HG02623 (cell line): Measurements from ENCODE around the gene INVS.
"Not testable (repeated sequence)": the region's sequence is repeated elsewhere in the genome, so short reads cannot be mapped to it uniquely, and the experiment has no call there.

Experiments used
- ATAC-seq: cut with Tn5 transposase; IDR thresholded peaks from one replicate; pipeline ENCODE4 v1.9.1; 2021; ENCODE audit warnings: moderate library complexity; ENCODE audit not compliant: unreplicated experiment

INVS gene

GRCh38 chr9:100191264-100191663 lies 92.2 kb downstream of the INVS start:
- ATAC-seq: no peak

- ATAC-seq: no peak
Measured at GRCh38 chr9:100193078-100193477, 94.0 kb downstream of the INVS start.

DNA sequence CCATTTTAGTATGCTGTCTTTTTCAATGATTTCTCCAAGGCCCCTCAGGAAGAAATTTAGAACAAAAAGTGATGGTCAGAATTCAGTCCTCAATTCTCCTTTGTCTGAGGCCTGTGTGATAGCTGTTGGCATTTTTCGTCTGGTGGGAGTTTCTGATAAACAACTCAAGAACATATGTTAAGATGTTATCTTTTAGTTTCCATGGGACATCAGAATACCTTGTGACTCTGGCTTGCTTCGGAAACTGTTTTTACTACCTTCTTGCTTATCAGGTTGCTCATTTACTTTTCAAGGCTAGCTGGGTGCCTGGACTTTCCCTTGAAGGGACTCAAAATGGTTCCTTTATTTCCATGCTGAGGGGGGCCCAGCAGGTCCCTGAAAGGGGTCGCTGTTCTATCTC lies 97.2 kb downstream of the INVS start:
- ATAC-seq: no peak

DNA sequence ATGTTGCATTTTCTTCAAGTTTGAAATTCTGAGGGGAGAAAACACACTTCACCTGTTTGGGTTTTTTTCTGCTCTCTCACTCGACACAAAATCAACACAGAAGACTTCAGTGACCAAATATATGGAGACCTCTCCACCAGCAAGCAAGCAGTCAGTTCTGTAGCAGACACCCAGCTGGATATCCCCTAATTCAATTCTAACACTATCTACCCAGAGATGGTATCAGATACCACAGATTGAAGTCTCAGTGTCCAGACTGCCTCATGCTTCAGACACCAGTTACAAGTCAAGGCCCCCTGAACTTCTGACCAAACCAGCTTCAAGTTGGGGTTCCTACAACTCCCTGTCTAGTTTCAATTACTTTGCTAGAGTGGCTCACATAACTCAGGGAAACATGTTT lies 97.8 kb downstream of the INVS start:
- ATAC-seq: no peak

DNA sequence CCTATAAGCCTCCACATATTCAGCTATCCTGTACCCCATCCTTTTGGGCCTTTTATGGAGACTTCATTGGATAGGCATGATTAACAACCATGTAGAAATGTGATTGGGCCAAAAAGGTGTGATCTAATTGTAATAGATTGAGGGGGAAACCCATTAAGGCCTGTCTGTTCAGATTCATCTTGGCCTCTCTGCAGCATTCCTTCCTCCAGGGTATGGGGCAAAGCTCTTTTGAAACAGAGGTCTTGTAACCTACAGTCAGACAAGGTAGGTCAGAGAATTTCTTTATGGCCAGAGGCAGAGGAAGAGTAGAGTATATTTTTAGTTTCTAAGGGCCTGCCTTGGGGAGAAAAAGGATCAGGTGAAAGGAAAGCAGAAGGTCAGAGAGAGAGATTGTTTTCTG lies 98.5 kb downstream of the INVS start:
- no peak for ATAC-seq

DNA sequence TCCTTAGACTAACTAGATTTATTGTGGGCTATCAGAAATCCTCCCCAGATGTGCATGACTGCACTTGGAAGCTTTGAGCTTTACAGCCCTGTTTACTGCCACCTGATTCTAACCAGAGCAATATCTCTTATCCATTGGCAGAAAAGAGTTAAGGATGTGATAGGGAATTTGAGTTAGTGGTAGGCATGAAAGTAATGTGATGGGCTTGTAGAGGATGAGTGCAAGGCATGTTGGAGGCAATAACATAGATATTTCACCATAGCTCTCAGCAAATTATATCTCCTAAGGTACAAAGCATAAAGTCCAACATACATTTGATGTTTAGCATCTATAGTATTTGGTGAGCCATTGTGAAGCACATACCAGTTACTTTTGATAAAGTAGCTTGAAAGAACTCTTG lies 103.8 kb downstream of the INVS start:
- ATAC-seq: no peak

- no peak for ATAC-seq
Measured at GRCh38 chr9:100204796-100205195, 105.8 kb downstream of the INVS start.

GRCh38 chr9:100206899-100207298 lies 107.9 kb downstream of the INVS start:
- ATAC-seq: no peak

GRCh38 chr9:100208673-100209072 lies 109.6 kb downstream of the INVS start:
- no peak for ATAC-seq

GRCh38 chr9:100211476-100211875 lies 112.4 kb downstream of the INVS start:
- no peak for ATAC-seq

DNA sequence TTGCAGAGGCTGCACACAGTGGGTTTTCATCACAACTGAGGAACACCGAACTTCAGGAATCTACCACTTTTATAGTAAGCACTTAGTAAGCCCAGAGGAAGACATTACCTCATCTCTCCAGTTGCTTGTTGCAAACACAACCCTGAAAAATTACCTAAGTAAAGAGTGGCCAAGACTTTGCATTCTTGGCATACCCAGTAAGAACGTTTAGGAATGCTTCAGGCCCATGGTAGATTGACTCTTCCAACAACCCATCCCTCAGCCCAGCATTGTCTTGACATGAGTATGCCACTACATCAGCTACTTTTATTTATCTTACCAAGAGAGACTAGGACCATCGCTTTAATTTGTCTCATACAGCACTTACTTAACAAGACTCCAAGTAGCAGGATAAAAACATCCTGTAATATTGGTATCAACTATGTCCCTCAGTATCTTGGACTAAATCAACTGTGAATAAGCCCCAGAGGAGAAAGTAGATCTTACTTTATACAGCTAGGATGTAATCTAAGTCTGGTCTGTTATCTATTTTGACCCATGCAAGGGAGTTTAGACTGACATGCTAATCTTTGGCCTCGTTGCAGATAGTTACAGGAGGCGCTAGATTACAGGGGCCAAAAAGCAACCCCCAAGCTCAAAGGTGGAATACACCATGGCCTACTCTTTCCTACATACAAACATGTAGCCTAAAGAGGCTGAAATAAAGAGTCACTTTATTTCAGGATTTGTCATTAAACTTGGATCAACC lies 114.9 kb downstream of the INVS start:
- ATAC-seq: no peak

DNA sequence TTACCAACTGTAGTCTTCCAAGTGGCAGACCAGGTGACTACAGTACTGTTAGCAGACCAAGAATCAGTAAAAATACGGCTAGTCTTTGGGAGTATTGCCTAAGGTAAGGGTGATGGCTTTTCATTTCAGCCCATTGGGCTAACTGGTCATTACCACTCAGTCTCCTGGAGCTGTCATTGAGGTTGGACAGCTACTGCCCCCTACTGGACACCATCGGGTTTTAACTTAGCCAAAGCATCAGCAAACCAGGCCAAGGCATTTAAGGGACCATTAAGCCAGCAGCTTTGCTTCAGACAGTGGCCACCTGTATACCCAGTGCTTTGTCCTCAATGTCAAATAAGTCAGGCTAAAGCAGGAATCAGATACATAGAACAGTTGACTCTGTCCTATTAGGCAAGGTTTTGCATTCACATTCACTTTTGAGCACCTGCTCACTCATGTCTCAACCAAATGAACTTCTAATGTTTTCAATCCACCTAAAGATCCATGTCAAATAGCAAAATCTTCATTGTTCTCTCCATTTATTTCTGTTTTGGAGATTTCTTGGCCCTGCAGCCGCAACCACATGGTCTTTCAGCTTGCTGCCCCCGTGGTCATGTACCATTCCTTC lies 117.2 kb downstream of the INVS start:
- no peak for ATAC-seq

DNA sequence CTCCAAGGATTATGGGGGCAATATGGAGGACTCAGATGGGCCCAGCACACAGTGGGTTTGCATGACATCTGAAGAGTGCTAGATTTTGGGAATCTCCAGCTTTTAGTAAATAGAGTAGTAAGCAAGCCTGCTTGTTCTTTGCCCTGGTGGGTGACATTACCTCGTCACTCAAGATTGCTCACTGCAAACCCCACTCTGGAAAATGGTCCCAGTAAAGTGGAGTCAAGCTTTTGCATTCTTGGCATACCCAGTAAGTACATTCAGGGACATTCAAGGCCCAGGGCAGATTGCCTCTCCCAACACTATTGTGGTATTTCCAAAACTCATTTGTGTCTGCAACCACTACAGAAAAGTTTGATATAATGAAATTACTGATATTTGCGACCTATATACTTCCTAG lies 118.5 kb downstream of the INVS start:
- no peak for ATAC-seq

GRCh38 chr9:100219347-100219746 lies 120.3 kb downstream of the INVS start:
- ATAC-seq: peak; percentile 62

- no peak for ATAC-seq
Measured at GRCh38 chr9:100220936-100221335, 121.9 kb downstream of the INVS start.

GRCh38 chr9:100221538-100221937 lies 122.5 kb downstream of the INVS start:
- ATAC-seq: no peak

DNA sequence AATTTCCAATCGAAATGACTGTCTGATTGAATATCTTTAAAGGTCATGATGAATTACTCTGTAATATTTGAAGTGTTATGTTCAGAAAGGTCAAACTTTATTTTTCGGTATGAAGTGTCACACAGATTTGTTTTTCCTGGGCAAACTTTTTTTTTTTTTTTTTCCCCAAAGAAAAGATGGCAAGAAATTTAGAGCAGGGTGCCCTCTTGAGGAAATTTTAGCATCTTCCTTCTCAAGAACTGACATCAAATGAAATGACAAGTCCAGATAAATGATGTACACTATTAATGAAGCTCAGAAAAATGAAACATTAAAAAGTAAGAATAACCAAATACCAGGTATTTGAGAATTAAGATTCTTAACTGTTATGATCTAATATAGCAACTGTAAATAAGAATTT lies 123.6 kb downstream of the INVS start:
- ATAC-seq: no peak

DNA sequence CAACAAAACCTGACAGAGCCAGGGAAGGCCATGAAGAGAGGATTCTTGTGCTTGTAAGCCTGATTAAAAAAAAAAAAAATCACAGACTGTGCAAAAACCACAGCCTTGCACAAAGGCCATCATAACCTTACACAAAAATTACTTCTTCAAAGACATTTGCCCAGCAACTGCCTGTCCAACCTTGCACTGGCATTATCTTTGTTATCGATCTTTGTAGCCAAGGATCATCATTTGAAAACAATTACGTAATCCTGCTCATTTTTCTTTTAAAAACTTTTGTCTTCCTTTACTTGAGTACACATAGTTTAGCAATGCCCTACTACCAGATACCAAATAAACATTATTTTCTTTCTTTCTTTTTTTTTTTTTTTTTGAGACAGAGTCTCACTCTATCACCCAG lies 128.6 kb downstream of the INVS start:
- no peak for ATAC-seq

GRCh38 chr9:100228352-100228869 lies 129.4 kb downstream of the INVS start:
- ATAC-seq: no peak

DNA sequence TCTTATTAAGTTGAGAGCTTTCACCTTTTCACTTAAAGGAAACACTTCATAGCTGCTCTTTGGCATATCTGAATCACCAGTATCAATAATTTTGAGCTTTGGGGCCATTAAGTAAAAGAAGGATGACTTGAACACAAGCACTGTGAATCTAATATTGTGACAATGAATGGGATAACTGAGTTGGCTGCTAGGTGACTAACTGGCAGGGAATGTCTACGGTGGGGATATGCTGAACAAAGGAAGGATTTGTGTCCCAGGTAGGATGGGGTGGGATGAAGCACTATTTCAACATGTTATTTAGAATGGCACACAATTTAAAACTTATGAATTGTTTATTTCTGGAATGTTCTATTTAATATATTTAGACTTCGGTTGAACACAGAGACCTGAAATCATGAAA lies 130.1 kb downstream of the INVS start:
- no peak for ATAC-seq

GRCh38 chr9:100229561-100229960 lies 130.5 kb downstream of the INVS start:
- ATAC-seq: no peak

GRCh38 chr9:100236986-100237385 lies 137.9 kb downstream of the INVS start:
- ATAC-seq: not testable (repeated sequence)

DNA sequence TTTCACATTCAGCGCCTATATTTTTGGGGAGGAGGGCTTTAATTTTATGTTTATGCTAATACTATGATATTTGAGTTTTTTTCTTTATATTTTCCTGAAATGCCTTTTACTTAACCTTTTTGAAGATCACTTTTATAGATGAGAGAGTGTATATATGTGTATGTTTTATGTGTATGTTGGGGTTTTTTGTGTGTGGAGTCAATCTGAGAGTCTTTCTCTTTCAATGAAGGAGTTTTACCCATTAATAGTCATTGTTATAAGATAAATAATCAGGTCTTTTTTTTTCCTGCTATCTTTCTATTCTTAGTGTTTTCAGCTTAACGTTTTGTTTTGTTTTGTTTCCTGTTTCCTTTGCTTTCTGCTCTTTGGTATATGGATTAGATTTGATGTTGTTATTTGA lies 141.5 kb downstream of the INVS start:
- no peak for ATAC-seq
